BE2C (cell line): ENCODE measurements around the gene CCDC127.
"Not testable (repeated sequence)": the region's sequence is repeated elsewhere in the genome, so short reads cannot be mapped to it uniquely, and the experiment has no call there.

Source experiments
- DNase-seq: peaks from one replicate; pipeline ENCODE4 v3.0.0-alpha.2; 2020
- H3K27me3 ChIP-seq: fragments of 250-450 bp; sonication (Bioruptor Pico); 2 replicates; pipeline ENCODE4 v1.5.1; 2020; ENCODE audit warnings: mild to moderate bottlenecking
- H3K36me3 ChIP-seq: fragments of 250-450 bp; sonication (Bioruptor Pico); 2 replicates; pipeline ENCODE4 v1.5.1; 2020; ENCODE audit warnings: mild to moderate bottlenecking
- H3K4me1 ChIP-seq: fragments of 250-450 bp; sonication (Bioruptor Pico); 2 replicates; pipeline ENCODE4 v1.5.1; 2020
- H3K4me3 ChIP-seq: 2 replicates; pipeline ENCODE4 v1.5.1; 2011; ENCODE audit warnings: low read depth, low read length
- H3K9me3 ChIP-seq: fragments of 250-450 bp; sonication (Bioruptor Pico); 2 replicates; pipeline ENCODE4 v1.5.1; 2020
- TF ChIP-seq, protein P1 (sequence below): IDR thresholded peaks from 2 replicates; pipeline ENCODE4 v1.5.1; 2012; ENCODE audit warnings: mild to moderate bottlenecking, low read depth, low read length

The CCDC127 gene

DNA sequence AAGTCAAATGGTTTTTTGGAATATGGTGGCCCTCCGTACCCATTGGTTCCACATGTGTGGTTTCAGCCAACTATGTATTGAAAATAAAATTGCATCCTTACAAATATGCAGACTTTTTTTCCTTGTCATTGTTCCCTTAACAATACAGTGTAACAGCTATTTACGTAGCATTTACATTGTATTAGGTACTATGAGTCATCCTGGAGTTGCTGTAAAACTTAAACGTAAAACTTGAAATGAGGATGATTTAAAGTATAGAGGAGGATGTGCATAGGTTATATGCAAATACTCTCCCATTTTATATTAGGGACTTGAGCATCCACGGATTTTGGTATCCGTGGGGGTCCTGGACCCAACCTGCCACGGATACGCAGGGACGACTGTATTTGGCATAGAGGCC is 16.5 kb upstream of the CCDC127 start:
- no peak for DNase-seq
- Histone ChIP-seq H3K27me3 (no peaks in the 10 kb centered on the region), H3K36me3 (peaks cover 24% of the 10 kb centered on the region), H3K4me1 (no peaks in the 10 kb centered on the region), H3K4me3 (no peak overlapping the region), H3K9me3 (no peaks in the 10 kb centered on the region)
- TF ChIP-seq, protein P1, sequence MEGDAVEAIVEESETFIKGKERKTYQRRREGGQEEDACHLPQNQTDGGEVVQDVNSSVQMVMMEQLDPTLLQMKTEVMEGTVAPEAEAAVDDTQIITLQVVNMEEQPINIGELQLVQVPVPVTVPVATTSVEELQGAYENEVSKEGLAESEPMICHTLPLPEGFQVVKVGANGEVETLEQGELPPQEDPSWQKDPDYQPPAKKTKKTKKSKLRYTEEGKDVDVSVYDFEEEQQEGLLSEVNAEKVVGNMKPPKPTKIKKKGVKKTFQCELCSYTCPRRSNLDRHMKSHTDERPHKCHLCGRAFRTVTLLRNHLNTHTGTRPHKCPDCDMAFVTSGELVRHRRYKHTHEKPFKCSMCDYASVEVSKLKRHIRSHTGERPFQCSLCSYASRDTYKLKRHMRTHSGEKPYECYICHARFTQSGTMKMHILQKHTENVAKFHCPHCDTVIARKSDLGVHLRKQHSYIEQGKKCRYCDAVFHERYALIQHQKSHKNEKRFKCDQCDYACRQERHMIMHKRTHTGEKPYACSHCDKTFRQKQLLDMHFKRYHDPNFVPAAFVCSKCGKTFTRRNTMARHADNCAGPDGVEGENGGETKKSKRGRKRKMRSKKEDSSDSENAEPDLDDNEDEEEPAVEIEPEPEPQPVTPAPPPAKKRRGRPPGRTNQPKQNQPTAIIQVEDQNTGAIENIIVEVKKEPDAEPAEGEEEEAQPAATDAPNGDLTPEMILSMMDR = no peak

DNA sequence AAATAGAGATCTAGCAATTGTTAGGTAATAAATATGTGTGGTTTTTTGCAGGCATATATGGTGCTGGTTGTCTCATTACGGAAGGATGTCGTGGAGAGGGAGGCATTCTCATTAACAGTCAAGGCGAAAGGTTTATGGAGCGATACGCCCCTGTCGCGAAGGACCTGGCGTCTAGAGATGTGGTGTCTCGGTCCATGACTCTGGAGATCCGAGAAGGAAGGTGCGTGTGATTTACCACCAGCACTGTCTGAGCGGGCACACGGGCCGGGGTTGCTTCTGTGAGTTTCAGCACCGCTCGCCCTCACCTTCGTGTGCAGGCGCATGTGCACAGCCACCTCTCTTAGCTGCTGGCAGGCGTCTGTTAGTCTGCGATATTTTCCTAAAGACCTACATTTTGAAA is 15.5 kb upstream of the CCDC127 start:
- H3K36me3 ChIP-seq = peaks cover 23% of the 10 kb centered on the region
- not testable (repeated sequence) for H3K9me3 ChIP-seq, H3K27me3 ChIP-seq, H3K4me1 ChIP-seq, H3K4me3 ChIP-seq, DNase-seq

DNA sequence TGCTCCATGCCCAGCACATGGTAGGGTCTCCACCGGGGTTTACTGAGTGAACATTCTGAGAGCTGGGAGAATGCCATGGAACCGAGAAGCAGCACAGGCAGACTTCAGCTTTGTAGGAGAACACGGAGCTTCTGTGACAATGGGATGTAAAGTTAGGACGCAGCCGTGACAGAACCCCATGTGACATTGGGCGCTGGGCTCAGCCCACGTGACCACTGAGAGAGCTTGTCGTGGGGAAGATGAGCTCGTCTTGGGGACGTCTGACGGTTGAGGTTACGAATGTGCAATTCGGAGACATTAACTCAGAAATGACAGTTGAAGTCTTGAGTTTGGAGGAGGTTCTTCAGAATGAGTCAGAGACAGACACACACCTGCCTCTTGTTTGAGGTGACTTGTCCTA is 13.7 kb upstream of the CCDC127 start:
- Histone ChIP-seq H3K9me3 (no peaks in the 10 kb centered on the region), H3K4me3 (no peak overlapping the region), H3K36me3 (peaks cover 28% of the 10 kb centered on the region), H3K27me3 (no peaks in the 10 kb centered on the region), H3K4me1 (no peaks in the 10 kb centered on the region)
- TF ChIP-seq, protein P1 = no peak
- no peak for DNase-seq

DNA sequence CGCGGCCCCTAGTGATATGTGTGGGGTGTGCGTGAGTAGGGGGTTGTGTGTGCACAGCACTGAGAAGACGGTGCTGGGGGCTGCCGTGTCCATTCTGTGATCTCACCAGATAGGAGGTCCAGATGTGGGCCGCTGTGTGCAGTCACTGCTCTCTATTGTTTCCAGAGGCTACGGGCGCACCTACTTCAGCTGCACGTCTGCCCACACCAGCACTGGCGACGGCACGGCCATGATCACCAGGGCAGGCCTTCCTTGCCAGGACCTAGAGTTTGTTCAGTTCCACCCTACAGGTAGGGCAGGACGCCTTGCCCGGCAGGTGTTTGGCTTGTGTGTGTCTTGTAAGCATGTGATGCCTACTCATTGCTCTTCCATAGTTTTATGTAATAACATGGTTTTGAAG is 12.8 kb upstream of the CCDC127 start:
- TF ChIP-seq, protein P1 = no peak
- H3K27me3 ChIP-seq = no peaks in the 10 kb centered on the region
- H3K4me3 ChIP-seq = no peak overlapping the region
- H3K4me1 ChIP-seq = no peaks in the 10 kb centered on the region
- H3K36me3 ChIP-seq = peaks cover 36% of the 10 kb centered on the region
- H3K9me3 ChIP-seq = no peaks in the 10 kb centered on the region
- no peak for DNase-seq

DNA sequence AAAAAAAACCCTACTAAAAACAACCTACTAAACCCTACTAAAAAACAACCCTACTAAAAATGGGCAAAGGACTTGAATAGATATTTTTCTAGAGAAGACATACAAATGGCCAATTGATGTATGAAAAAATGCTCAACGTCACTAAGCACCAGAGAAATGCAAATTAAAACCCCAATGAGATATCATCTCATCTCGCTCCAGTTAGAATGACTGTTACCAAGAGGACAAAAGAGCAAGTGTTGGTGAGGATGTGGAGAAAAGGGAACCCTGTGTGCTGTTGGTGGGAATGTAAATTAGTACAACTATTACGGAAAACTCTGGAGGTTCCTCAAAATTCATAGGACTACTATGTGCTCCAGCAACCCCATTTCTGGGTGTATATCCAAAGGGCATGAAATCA is 10.9 kb upstream of the CCDC127 start:
- Histone ChIP-seq H3K4me3 (no peak overlapping the region), H3K4me1 (no peaks in the 10 kb centered on the region), H3K36me3 (peaks cover 27% of the 10 kb centered on the region), H3K9me3 (no peaks in the 10 kb centered on the region), H3K27me3 (no peaks in the 10 kb centered on the region)
- no peak for DNase-seq
- TF ChIP-seq, protein P1 = no peak

- not testable (repeated sequence) for H3K27me3 ChIP-seq, H3K9me3 ChIP-seq, H3K4me3 ChIP-seq, H3K4me1 ChIP-seq, DNase-seq
- peaks cover 25% of the 10 kb centered on the region for H3K36me3 ChIP-seq
Observed at GRCh38 chr5:227375-227774, 9.4 kb upstream of the CCDC127 start.

DNA sequence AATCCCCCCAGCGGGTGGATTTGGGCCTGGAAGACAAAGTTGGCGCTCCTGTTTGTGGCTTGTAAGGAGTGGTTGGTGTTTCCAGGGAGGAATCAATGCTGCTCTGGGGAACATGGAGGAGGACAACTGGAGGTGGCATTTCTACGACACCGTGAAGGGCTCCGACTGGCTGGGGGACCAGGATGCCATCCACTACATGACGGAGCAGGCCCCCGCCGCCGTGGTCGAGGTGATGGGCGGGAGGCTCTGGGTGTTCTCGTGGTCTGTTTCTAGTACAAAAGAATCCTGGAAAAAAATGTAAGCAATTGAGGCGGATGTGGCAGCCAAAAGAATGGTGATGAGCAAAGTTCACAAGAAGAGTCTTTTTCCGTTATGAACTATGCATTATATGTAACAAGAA is 7.4 kb upstream of the CCDC127 start:
- Histone ChIP-seq H3K27me3 (no peaks in the 10 kb centered on the region), H3K36me3 (peaks cover 20% of the 10 kb centered on the region), H3K9me3 (no peaks in the 10 kb centered on the region; the same call in 1 of the 2 replicates), H3K4me3 (no peak overlapping the region), H3K4me1 (no peaks in the 10 kb centered on the region)
- no peak for DNase-seq
- TF ChIP-seq, protein P1 = no peak
